D721Med (cell line): Measurements from ENCODE around the gene DYNLL1.

Experiments used
- DNase-seq: peaks from one replicate; pipeline ENCODE4 v3.0.0; 2011; ENCODE audit warnings: low spot score; ENCODE audit not compliant: insufficient read length
- FAIRE-seq: peaks from 2 replicates; lab custom pipeline; 2011; peaks lifted over from hg19 to GRCh38; lab: Jason Lieb, UNC
- CTCF ChIP-seq: IDR thresholded peaks from 2 replicates; pipeline ENCODE4 v1.5.1; 2012; ENCODE audit warnings: mild to moderate bottlenecking, control low read depth; ENCODE audit not compliant: insufficient read depth; ENCODE audit errors: missing control alignments

The DYNLL1 gene

GRCh38 chr12:120460157-120460556 is 35.8 kb upstream of the DYNLL1 start:
- FAIRE-seq, result no peak
- DNase-seq, result no peak
- TF ChIP-seq CTCF, result no peak

- no peak for TF ChIP-seq CTCF
- no peak for DNase-seq
- FAIRE-seq, result no peak
These were observed 33.7 kb upstream of the DYNLL1 start for GRCh38 chr12:120462099-120462640.

GRCh38 chr12:120463712-120464111 is 32.2 kb upstream of the DYNLL1 start:
- DNase-seq (no peak), FAIRE-seq (no peak)
- TF ChIP-seq CTCF, result no peak

GRCh38 chr12:120465756-120466155 is 30.2 kb upstream of the DYNLL1 start:
- FAIRE-seq, result no peak

GRCh38 chr12:120466560-120467315 is 29.2 kb upstream of the DYNLL1 start:
- peak; percentile 59 for TF ChIP-seq CTCF
- no peak for FAIRE-seq
- DNase-seq, result no peak

More at GRCh38 chr12:120465756-120466155, 30.2 kb upstream of the DYNLL1 start:
- DNase-seq, result no peak
- no peak for TF ChIP-seq CTCF

- FAIRE-seq, result no peak
- TF ChIP-seq CTCF, result no peak
- no peak for DNase-seq
These were observed 28.5 kb upstream of the DYNLL1 start for GRCh38 chr12:120467439-120467838.

- DNase-seq (no peak), FAIRE-seq (no peak)
- TF ChIP-seq CTCF, result no peak
These were observed 27.5 kb upstream of the DYNLL1 start for GRCh38 chr12:120468325-120468820.
